Neural progenitor cell (in vitro differentiated cells): ENCODE data around the gene TRIO.

Experiments
- CTCF ChIP-seq: fragments of 200-600 bp; sonication (generic); IDR thresholded peaks from 2 replicates; pipeline ENCODE4 v1.5.1; 2017; ENCODE audit warnings: antibody characterized with exemption, mild to moderate bottlenecking
- EZH2 ChIP-seq: fragments of 200-600 bp; sonication (generic); IDR thresholded peaks from 2 replicates; pipeline ENCODE4 v1.6.1; 2017; ENCODE audit warnings: antibody characterized with exemption, mild to moderate bottlenecking, moderate library complexity

GRCh38 chr5:14528115-14528514, 385.0 kb downstream of the TRIO start:
- no peak for TF ChIP-seq CTCF
- no peak for TF ChIP-seq EZH2
